Hematopoietic multipotent progenitor cell treated with erythropoietin and hydrocortisone succinate and interleukin-3 and kit ligand, for 6 days (in vitro differentiated cells): ENCODE measurements around the gene RBBP6.
"Not testable (repeated sequence)": the region's sequence is repeated elsewhere in the genome, so short reads cannot be mapped to it uniquely, and the experiment has no call there.

Source experiments
- DNase-seq: peaks from one replicate; pipeline ENCODE4 v3.0.0-alpha.2; 2015

The RBBP6 gene

GRCh38 chr16:24571096-24571495, 31.7 kb downstream of the RBBP6 start:
- no peak for DNase-seq

DNA sequence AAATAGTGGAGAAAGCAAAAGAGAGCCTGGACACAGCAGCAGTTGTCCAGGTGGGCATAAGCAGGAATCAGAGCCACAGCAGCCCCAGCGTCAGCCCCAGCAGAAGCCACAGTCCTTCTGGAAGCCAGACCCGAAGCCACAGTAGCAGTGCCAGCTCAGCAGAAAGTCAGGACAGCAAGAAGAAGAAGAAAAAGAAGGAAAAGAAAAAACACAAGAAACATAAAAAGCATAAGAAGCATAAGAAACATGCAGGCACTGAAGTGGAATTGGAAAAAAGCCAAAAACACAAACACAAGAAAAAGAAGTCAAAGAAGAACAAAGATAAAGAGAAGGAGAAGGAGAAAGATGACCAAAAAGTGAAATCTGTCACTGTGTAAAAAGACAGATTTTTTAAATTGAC, 32.7 kb downstream of the RBBP6 start:
- DNase-seq = no peak

GRCh38 chr16:24573141-24573540, 33.8 kb downstream of the RBBP6 start:
- DNase-seq = no peak

DNA sequence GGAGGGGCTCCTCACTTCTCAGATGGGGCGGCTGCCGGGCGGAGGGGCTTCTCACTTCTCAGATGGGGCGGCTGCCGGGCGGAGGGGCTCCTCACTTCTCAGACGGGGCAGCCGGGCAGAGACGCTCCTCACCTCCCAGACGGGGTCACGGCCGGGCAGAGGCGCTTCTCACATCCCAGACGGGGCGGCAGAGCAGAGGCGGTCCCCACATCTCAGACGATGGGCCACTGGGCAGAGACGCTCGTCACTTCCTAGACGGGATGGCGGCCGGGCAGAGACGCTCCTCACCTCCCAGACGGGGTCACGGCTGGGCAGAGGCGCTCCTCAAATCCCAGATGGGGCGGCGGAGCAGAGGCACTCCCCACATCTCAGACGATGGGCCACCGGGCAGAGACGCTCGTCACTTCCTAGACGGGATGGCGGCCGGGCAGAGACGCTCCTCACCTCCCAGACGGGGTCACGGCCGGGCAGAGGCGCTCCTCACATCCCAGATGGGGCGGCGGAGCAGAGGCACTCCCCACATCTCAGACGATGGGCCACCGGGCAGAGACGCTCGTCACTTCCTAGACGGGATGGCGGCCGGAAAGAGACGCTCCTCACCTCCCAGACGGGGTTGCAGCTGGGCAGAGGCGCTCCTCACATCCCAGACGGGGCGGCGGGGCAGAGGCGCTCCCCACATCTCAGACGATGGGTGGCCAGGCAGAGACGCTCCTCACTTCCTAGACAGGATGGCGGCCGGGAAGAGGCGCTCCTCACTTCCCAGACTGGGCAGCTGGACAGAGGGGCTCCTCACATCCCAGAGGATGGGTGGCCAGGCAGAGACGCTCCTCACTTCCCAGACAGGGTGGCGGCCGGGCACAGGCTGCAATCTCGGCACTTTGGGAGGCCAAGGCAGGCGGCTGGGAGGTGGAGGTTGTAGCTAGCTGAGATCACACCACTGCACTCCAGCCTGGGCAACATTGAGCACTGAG, 35.4 kb downstream of the RBBP6 start:
- not testable (repeated sequence) for DNase-seq

DNA sequence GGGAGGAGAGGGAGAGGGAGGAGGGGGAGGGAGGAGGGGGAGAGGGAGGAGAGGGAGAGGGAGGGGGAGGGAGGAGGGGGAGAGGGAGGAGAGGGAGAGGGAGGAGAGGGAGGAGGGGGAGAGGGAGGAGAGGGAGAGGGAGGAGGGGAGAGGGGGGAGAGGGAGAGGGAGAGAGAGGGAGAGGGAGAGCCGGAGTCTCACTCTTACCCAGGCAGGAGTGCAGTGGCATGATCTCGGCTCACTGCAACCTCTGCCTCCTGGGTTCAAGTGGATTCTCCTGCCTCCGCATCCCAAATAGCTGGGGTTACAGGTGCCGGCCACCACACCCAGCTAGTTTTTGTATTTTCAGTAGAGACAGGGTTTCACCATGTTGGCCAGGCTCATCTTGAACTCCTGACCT, 36.4 kb downstream of the RBBP6 start:
- DNase-seq = not testable (repeated sequence)

GRCh38 chr16:24577167-24577566, 37.8 kb downstream of the RBBP6 start:
- no peak for DNase-seq

- no peak for DNase-seq
These were observed 41.3 kb downstream of the RBBP6 start for GRCh38 chr16:24580665-24581064.

DNA sequence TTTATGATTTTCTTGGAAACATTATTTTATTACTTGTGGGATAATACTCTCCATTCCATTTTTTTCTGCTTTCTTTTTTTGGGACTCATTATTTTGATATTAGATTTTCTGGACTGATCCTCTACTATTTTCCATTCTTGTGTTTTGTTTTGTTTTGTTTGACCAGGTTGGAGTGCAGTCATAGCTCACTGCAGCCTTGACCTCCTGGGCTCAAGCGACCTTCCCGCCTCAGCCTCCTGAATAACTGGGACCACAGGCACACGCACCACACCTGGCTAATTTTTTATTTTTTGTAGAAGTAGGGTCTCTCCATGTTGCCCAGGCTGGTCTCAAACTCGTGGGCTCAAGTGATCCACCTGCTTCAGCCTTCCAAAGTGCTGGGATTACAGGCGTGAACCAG, 44.1 kb downstream of the RBBP6 start:
- DNase-seq = no peak

DNA sequence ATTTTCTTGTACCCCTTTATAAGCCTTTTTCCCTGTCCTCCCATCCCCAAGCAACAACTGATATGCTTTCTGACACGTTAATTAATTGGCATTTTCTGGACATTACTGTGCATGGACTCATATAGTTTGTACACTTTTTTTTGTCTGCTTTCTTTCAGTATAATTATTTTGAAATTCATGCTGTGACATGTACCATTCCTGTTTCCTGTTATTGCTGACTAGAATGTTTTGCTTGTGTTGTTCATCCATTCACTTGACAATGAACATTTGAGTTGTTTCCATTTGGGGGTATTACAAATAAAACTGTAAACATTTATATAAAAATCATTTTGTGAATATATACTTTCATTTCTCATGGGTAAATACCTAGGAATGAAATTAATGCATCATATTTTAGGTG, 50.6 kb downstream of the RBBP6 start:
- DNase-seq = no peak

DNA sequence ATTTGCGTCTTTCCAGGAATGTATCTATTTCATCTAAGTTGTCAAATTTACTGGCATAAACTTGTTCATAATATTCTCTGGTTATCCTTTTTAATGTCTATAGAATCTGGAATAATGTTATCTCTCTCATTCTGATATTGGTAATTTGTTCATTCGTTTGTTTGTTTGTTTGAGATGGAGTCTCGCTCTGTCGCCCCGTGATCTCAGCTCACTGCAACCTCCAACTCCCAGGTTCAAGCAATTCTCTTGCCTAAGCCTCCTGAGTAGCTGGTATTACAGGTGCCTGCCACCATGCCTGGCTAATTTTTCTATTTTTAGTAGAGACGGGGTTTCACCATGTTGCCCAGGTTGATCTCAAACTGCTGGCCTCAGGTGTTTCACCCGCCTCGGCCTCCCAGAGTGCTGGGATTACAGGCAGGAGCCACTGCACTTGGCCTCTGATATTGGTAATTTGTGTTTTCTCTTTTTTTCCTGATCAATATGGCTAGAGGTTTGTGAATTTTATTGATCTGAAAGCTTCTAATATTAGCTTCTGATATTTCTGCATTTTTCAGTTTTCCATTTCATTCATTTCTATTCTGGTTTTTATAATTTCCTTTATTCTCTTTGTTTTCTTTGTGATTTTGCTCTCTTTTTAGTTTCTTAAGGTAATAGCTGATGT, 59.5 kb downstream of the RBBP6 start:
- no peak for DNase-seq

DNA sequence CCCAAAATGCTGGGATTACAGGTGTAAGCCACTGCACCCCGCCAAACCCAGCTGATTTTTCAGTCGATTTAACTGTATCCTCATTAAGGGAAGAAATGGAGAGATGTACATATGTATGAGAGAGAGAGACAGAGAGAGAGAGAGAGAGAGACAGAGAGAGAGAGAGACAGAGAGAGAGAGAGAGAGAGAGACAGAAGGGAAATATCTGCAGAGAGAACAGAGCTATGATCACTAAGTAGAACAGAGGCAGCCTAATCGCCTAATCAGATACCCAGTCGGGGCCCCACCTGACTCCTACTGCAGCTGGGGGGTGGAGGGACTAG, 70.0 kb downstream of the RBBP6 start:
- peak; percentile 3 for DNase-seq

DNA sequence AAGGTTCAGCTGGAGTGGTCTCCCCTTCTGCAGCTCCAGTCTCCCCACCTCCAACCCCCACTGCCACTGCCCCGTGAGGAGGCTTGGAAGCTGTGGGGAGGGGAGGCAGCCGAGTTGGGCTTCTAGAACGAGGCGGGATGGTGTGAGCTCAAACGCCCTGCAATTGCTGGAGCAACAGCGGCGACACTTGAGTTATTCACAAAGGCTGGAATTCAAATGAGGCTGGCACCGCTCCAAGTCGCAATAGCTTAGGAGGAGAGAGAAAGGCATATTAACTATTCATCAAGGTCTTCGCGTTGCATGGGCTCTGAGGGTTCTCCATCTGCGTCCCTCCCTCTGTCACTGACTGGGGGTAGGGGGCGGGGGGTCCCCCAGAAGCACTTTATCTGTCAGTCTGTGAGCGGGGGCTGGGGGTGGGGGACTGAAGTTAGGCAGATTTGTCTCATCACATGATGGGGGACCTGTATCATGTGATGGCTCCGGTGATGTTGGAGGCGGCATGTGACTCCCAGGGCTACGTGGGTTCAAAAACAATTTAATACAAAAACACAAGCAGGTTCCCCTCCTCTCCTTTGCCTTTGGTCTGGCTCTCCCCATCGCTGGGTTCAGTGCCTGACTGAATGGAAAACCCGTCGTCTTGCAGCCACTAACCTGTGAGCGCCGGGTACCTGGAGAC, 70.5 kb downstream of the RBBP6 start:
- peak; percentile 42 for DNase-seq

DNA sequence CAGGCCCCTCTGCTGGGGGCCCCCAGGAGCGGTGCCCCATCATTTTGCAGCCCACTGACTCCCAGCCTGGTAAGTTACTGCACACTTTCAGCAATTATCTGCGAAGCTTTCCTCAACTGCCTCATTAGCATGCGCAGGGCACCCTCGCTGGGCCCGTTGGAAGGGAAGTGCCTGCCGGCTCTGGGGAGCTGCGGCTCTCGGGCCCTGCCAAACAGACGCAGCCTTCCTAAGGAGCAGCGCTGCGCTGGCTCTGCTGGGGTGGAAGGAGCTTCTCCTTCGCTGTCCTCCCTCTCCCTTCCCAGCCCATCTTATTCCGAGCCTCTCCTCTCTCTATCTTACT, 71.0 kb downstream of the RBBP6 start:
- peak; percentile 3 for DNase-seq

GRCh38 chr16:24611310-24611709, 71.9 kb downstream of the RBBP6 start:
- no peak for DNase-seq

DNA sequence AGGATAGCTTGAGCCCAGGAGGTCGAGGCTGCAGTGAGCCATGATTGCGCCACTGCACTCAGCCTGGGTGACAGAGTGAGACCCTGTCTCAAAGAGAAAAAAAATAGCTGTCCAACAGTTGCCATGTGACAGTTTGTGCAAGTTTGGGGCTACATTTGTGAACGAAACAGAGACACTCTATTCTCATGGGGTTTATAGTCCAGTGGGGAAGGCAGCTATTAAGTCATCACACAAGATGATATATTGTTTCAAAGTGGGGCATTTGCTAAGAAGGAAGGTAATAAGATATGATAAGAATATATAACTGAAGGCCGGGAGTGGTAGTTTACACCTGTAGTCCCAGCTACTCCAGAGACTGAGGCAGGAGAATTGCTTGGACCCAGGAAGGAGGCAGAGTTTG, 73.3 kb downstream of the RBBP6 start:
- DNase-seq = no peak

DNA sequence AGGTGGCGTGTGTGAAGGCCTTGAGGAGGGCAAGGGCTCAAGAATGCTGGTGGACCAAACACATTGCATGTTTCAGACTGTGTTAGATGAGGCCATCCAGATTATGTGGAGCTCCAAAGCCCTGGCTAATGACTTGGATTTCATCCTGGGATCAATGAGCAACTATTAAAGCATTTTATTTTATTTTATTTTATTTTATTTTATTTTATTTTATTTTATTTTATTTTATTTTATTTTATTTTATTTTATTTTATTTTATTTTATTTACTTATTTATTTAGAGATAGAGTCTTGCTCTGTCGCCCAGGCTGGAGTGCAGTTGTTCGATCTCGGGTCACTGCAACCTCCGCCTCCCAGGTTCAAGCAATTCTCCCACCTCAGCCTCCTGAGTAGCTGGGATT, 73.9 kb downstream of the RBBP6 start:
- DNase-seq = not testable (repeated sequence)

DNA sequence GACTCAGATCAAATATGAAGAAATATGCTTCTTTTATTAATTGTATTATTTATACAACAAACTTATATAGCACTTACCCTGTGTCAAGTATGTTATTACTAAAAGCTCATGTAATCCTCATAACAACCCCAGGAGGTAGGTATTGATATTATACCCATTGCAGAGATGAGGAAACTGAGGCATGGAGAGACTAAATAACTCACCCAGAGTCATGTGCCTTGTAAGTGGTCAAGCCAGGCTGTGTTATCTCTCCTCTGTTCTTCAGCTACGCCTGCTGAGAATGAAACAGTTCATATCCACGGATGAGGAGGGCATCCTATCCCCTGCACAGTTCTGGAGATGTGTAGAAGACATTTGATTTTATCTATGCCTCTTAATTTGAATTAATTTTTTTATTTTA, 78.1 kb downstream of the RBBP6 start:
- DNase-seq = no peak
